Liver (tissue), 5 donors: Measurements from ENCODE around the gene TENT4B. TPM values are rescaled to one million over a fixed set of nuclear protein-coding genes. Genes with fewer than 3 reads are reported as not detected.

Experiments
- polyA plus RNA-seq, 2 donors: library from polyadenylated mRNA; stranded (reverse) in 1 of 2; unstranded in 1 of 2; fragments of 200-250 nt in 1 of 2; fragments of >200 nt in 1 of 2; fragmentation: Nextera tagmentation in 1 of 2; extraction: Ambion mirVana in 1 of 2; gene quantifications; one replicate each; pipeline versions ENCODE4 v1.2.1 to v1.2.3, GENCODE V29; 2013 to 2015
- small RNA-seq: library from RNA; depleted of rRNA; stranded (forward); fragments of <200 nt; gene quantifications from one replicate; pipeline ENCODE3, GENCODE V24; 2014
- total RNA-seq, 2 donors: library from RNA; depleted of rRNA; stranded (reverse); fragments of >200 nt; gene quantifications; one replicate each; pipeline ENCODE4 v1.2.3, GENCODE V29; 2014
- donor health status: healthy.
- donor health status: healthy.
- donor health status: healthy.

The TENT4B gene
- total and polyA plus RNA-seq, 4 donors: 4.2 to 10.8 (median 7.9) TPM

Small RNA genes lying within 50 kb of the gene (small RNA-seq; reads per million reads assigned to genes)
- gene RF00156 (not detected), gene RPL10P14 (not detected)

Other genes starting within 250 kb of the TENT4B start
- gene CNEP1R1, start 128.1 kb upstream of the TENT4B start, total RNA-seq: 10 to 100 TPM; 12.6 to 21.6 TPM
- gene CNEP1R1, start 128.1 kb upstream of the TENT4B start, polyA plus RNA-seq: 1 to 10 TPM; 4.2 to 4.9 TPM
- gene HEATR3, start 87.3 kb upstream of the TENT4B start, total RNA-seq: 10 to 100 TPM; 12.6 to 24.3 TPM
- gene HEATR3, start 87.3 kb upstream of the TENT4B start, polyA plus RNA-seq: 1 to 10 TPM; 3.8 to 6.8 TPM
- gene ADCY7, start 113.2 kb downstream of the TENT4B start, total RNA-seq: 10 to 100 TPM; 11.5 to 43.9 TPM
- gene ADCY7, start 113.2 kb downstream of the TENT4B start, polyA plus RNA-seq: 1 to 10 TPM; 1.8 to 3.4 TPM
- gene BRD7, start 215.7 kb downstream of the TENT4B start, total RNA-seq: 10 to 100 TPM; 14.0 to 34.3 TPM
- gene BRD7, start 215.7 kb downstream of the TENT4B start, polyA plus RNA-seq: 10 to 100 TPM; 13.3 to 14.2 TPM